Type B pancreatic cell (in vitro differentiated cells): ENCODE data around the gene UBE2N. TPM values are rescaled to one million over a fixed set of nuclear protein-coding genes. Genes with fewer than 3 reads are reported as not detected.
"Not testable (repeated sequence)": the region's sequence is repeated elsewhere in the genome, so short reads cannot be mapped to it uniquely, and the experiment has no call there.

Source experiments
- DNase-seq: peaks from one replicate; pipeline ENCODE4 v3.0.0; 2021; ENCODE audit warnings: mixed read lengths; ENCODE audit not compliant: unreplicated experiment; ENCODE audit errors: extremely low spot score
- H3K27ac Mint-ChIP-seq: 2 replicates; pipeline ENCODE4 v1.8.0; 2021; ENCODE audit warnings: mild to moderate bottlenecking, mixed read lengths
- H3K27me3 Mint-ChIP-seq: 2 replicates; pipeline ENCODE4 v1.8.0; 2021; ENCODE audit warnings: mixed read lengths
- H3K36me3 Mint-ChIP-seq: 2 replicates; pipeline ENCODE4 v1.8.0; 2021; ENCODE audit warnings: mixed read lengths
- H3K4me1 Mint-ChIP-seq: one replicate; pipeline ENCODE4 v1.8.0; 2021; ENCODE audit warnings: mixed read lengths; ENCODE audit not compliant: unreplicated experiment
- H3K4me3 Mint-ChIP-seq: 2 replicates; pipeline ENCODE4 v1.8.0; 2021; ENCODE audit warnings: mild to moderate bottlenecking, mixed read lengths
- H3K9me3 Mint-ChIP-seq: 2 replicates; pipeline ENCODE4 v1.8.0; 2021; ENCODE audit warnings: mixed read lengths
- CTCF ChIP-seq: fragments of 200-600 bp; sonication (generic); conservative IDR thresholded peaks from 2 replicates; pipeline ENCODE4 v1.5.0; 2021; ENCODE audit warnings: antibody characterized with exemption, mild to moderate bottlenecking
- total RNA-seq: library from RNA; stranded (reverse); gene quantifications from 2 replicates; pipeline ENCODE4 v1.2.1, GENCODE V29; 2021; ENCODE audit warnings: low replicate concordance

UBE2N gene
- total RNA-seq, 1 donor from 2014 or later = 102 TPM

GRCh38 chr12:93434256-93434865, 7.4 kb downstream of the UBE2N start:
- H3K36me3 Mint-ChIP-seq = peaks cover 6% of the 10 kb centered on the region
- no peak overlapping the region for H3K27ac Mint-ChIP-seq
- no peaks in the 10 kb centered on the region for H3K27me3 Mint-ChIP-seq
- H3K4me1 Mint-ChIP-seq = peaks cover 38% of the 10 kb centered on the region
- TF ChIP-seq CTCF = no peak
- DNase-seq = no peak
- no peaks in the 10 kb centered on the region for H3K9me3 Mint-ChIP-seq
- H3K4me3 Mint-ChIP-seq = no peak overlapping the region

DNA sequence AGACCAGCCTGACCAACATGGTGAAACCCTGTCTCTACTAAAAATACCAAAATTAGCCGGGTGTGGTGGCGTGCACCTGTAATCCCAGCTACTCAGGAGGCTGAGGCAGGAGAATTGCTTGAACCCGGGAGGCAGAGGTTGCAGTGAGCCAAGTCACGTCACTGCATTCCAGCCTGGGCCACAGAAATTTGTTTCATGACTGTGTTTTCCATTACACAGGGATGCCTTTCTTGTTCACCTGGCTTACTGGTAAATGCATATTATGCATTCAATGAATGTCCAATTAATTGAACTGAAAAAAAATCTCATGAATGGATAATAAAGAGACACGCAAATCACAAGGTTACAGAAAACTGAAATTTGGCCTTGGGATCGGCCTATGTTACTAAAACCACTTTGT, 9.7 kb downstream of the UBE2N start:
- peaks cover 30% of the 10 kb centered on the region for H3K4me1 Mint-ChIP-seq
- H3K27me3 Mint-ChIP-seq, H3K9me3 Mint-ChIP-seq, H3K27ac Mint-ChIP-seq, H3K4me3 Mint-ChIP-seq, H3K36me3 Mint-ChIP-seq, DNase-seq: not testable (repeated sequence)

DNA sequence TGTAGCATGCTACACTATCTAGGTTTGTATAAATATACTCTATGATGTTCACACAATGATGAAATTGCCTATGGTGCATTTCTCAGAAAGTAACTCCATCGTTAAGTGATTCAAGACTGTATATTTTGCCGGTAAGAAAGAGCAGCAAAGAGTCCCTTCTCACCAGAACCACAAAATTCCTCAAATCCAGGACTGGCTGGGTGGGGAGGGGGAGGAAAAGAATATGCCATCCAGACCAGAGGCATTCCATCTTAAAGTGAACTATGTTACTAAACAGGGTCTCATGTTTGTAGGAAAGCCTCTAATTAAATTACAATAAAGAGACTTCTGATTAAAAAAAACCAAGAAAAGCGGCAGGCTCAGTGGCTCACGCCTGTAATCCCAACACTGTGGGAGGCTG, 11.5 kb downstream of the UBE2N start:
- no peak for TF ChIP-seq CTCF
- Mint-ChIP-seq H3K27me3 (no peaks in the 10 kb centered on the region), H3K9me3 (no peaks in the 10 kb centered on the region), H3K27ac (peak overlapping the region; percentile 67), H3K4me1 (peaks cover 41% of the 10 kb centered on the region), H3K4me3 (no peak overlapping the region), H3K36me3 (peaks cover 6% of the 10 kb centered on the region)
- DNase-seq = no peak

- H3K9me3 Mint-ChIP-seq = no peaks in the 10 kb centered on the region
- DNase-seq = no peak
- peaks cover 6% of the 10 kb centered on the region for H3K36me3 Mint-ChIP-seq
- H3K27ac Mint-ChIP-seq = peak overlapping the region; percentile 67
- H3K27me3 Mint-ChIP-seq = no peaks in the 10 kb centered on the region
- peaks cover 44% of the 10 kb centered on the region for H3K4me1 Mint-ChIP-seq
- H3K4me3 Mint-ChIP-seq = no peak overlapping the region
- no peak for TF ChIP-seq CTCF
Measured at GRCh38 chr12:93429852-93430251, 11.9 kb downstream of the UBE2N start.

DNA sequence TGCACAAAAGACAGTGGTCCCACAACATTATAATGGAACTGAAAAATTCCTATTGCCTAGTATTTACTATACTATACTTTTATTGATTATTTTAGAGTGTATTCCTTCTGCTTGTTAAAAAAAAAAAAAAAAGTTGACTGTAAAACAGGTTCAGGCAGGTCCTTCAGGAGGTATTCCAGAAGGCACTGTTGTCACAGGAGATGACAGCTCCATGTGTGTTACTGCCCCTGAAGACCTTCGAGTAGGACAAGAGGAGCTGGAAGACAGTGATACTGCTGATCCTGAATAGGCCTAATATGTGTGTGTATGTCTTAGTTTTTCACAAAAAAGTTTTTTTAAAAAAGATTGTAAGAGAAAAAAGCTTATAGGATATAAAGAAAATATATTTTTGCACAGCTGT, 12.3 kb downstream of the UBE2N start:
- no peak for DNase-seq
- Mint-ChIP-seq H3K36me3 (peaks cover 6% of the 10 kb centered on the region), H3K4me3 (no peak overlapping the region), H3K27me3 (no peaks in the 10 kb centered on the region), H3K9me3 (no peaks in the 10 kb centered on the region), H3K4me1 (peaks cover 48% of the 10 kb centered on the region), H3K27ac (no peak overlapping the region)
- TF ChIP-seq CTCF = no peak

DNA sequence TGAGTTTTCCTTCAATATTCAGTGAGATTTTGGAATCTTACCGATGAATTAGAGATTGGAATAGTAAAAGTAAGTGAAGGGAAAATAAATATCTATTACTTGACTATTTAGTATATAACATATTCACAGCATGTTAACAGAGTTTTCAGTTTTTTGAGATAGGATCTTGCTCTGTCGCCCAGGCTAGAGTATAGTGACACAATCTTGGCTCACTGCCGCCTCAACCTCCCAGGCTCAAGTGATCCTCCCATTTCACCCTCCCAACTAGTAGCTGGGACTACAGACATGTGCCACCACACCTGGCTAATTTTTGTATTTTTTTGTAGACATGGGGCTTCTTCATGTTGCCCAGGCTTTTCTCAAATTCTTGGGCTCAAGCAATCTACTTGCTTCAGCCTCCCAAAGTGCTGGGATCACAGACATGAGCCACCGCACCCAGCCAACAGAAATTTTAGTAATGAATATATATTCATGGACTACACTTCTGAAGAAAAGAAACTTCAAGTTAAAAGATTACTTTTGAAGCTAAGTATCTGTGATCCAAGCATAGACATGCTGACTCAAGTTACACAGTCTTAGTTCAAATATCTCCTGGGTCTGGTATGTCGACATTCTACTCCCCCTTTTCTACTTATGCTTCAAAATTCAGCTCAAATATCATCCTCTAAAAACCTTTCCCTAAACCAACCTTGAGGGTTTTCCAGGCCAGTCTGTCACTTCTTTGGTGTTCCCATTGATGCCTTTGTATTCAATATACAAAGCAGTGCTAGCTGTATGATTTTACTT, 13.8 kb downstream of the UBE2N start:
- Mint-ChIP-seq H3K4me3 (peak overlapping the region; percentile 5), H3K9me3 (no peaks in the 10 kb centered on the region), H3K4me1 (peaks cover 53% of the 10 kb centered on the region), H3K27ac (peak overlapping the region; percentile 23), H3K27me3 (no peaks in the 10 kb centered on the region), H3K36me3 (peaks cover 6% of the 10 kb centered on the region)
- no peak for TF ChIP-seq CTCF
- no peak for DNase-seq
